HepG2 (cell line): ENCODE measurements around the gene DMAC2L. TPM values are rescaled to one million over a fixed set of nuclear protein-coding genes. Genes with fewer than 3 reads are reported as not detected.

Source experiments
- ARNTL ChIP-seq: sonication (generic); formaldehyde crosslinking; IDR thresholded peaks from 2 replicates; pipeline ENCODE4 v1.4.0; 2020; ENCODE audit warnings: mild to moderate bottlenecking, missing genetic modification reagents
- E2F5 ChIP-seq: sonication (generic); formaldehyde crosslinking; conservative IDR thresholded peaks from 2 replicates; pipeline ENCODE4 v1.4.0; 2020; ENCODE audit warnings: missing genetic modification reagents
- ERF ChIP-seq: IDR thresholded peaks from 2 replicates; pipeline ENCODE4 v1.6.1; 2018; ENCODE audit warnings: missing biosample characterization, missing genetic modification reagents
- FOXP1 ChIP-seq, 2 experiments: fragments of 450-650 bp in 1 of 2; IDR thresholded peaks; 2 replicates each; pipeline ENCODE4 v1.6.1; 2017 to 2018; ENCODE audit warnings: antibody characterized with exemption in 1 of 2
- FOXP4 ChIP-seq: sonication (generic); formaldehyde crosslinking; IDR thresholded peaks from 2 replicates; pipeline ENCODE4 v1.4.0; 2020; ENCODE audit warnings: missing genetic modification reagents
- HMGXB4 ChIP-seq, 2 experiments: sonication (generic) in 1 of 2; formaldehyde crosslinking in 1 of 2; IDR thresholded peaks; 2 replicates each; pipeline versions ENCODE4 v1.4.0 to v1.6.1; 2018 to 2020; ENCODE audit warnings: missing genetic modification reagents in 2 of 2, borderline replicate concordance in 1 of 2, low read depth in 1 of 2, mild to moderate bottlenecking in 1 of 2, missing biosample characterization in 1 of 2
- IRF2 ChIP-seq: IDR thresholded peaks from 2 replicates; pipeline ENCODE4 v1.6.1; 2018; ENCODE audit warnings: missing genetic modification reagents, missing compliant biosample characterization
- PHF21A ChIP-seq: sonication (generic); formaldehyde crosslinking; IDR thresholded peaks from 2 replicates; pipeline ENCODE4 v1.5.0; 2020; ENCODE audit warnings: mild to moderate bottlenecking, missing genetic modification reagents
- RXRA ChIP-seq: sonication (generic); formaldehyde crosslinking; IDR thresholded peaks from 2 replicates; pipeline ENCODE4 v1.5.1; 2020; ENCODE audit warnings: missing genetic modification reagents
- SAP130 ChIP-seq: IDR thresholded peaks from 2 replicates; pipeline ENCODE4 v1.6.1; 2016; ENCODE audit warnings: low read depth
- SOX6 ChIP-seq, 2 experiments: fragments of 450-650 bp in 1 of 2; sonication (generic) in 1 of 2; formaldehyde crosslinking in 1 of 2; IDR thresholded peaks; 2 replicates each; pipeline versions ENCODE4 v1.4.0 to v1.6.1; 2017 to 2020; ENCODE audit warnings: antibody characterized with exemption in 1 of 2, mild to moderate bottlenecking in 1 of 2, missing genetic modification reagents in 1 of 2
- ZBED4 ChIP-seq: sonication (generic); formaldehyde crosslinking; IDR thresholded peaks from 2 replicates; pipeline ENCODE4 v1.4.0; 2020; ENCODE audit warnings: missing genetic modification reagents, borderline replicate concordance
- ZBTB26 ChIP-seq: IDR thresholded peaks from 2 replicates; pipeline ENCODE4 v1.6.1; 2016; ENCODE audit warnings: missing compliant biosample characterization, missing genetic modification reagents, borderline replicate concordance
- ZMAT3 ChIP-seq: sonication (generic); formaldehyde crosslinking; conservative IDR thresholded peaks from 2 replicates; pipeline ENCODE4 v1.7.0; 2021; ENCODE audit warnings: missing genetic modification reagents
- ZNF296 ChIP-seq: sonication (generic); formaldehyde crosslinking; conservative IDR thresholded peaks from 2 replicates; pipeline ENCODE4 v1.5.0; 2020; ENCODE audit warnings: mild to moderate bottlenecking, missing genetic modification reagents
- ZNF614 ChIP-seq: IDR thresholded peaks from 2 replicates; pipeline ENCODE4 v1.6.1; 2018; ENCODE audit warnings: missing biosample characterization, missing genetic modification reagents, inconsistent platforms, borderline replicate concordance
- ZNF670 ChIP-seq: sonication (generic); formaldehyde crosslinking; IDR thresholded peaks from 2 replicates; pipeline ENCODE4 v1.8.0; 2022; ENCODE audit warnings: mild to moderate bottlenecking, missing genetic modification reagents, borderline replicate concordance
- ZSCAN29 ChIP-seq: sonication (generic); formaldehyde crosslinking; conservative IDR thresholded peaks from 2 replicates; pipeline ENCODE4 v1.4.0; 2020; ENCODE audit warnings: mild to moderate bottlenecking, missing genetic modification reagents
- polyA plus RNA-seq, 8 experiments: library from polyadenylated mRNA; depleted of rRNA in 3 of 8; stranded (reverse) in 7 of 8; unstranded in 1 of 8; fragments of >200 nt; fragmentation: Illumina TruSeq in 4 of 8; extraction: Trizol in 4 of 8; gene quantifications; 2 replicates each; pipeline versions ENCODE4 v1.2.1 to v1.2.3, GENCODE V29; 2011 to 2016; ENCODE audit warnings: low read depth in 4 of 8, missing spikeins in 1 of 8, mixed read lengths in 1 of 8; ENCODE audit not compliant: insufficient read depth in 1 of 8
- total RNA-seq, 5 experiments: library from RNA; depleted of rRNA; stranded (reverse); fragments of >200 nt; fragmentation: Illumina TruSeq; extraction: Trizol; gene quantifications; 2 replicates each; pipeline ENCODE4 v1.2.3, GENCODE V29; 2016; ENCODE audit warnings: low read depth in 1 of 5

Gene DMAC2L
- total and polyA plus RNA-seq, 2 of the 13 experiments (the other 11 are each of a cell fraction or from before 2014, with no cell fraction given) = 19.4 to 23.2 TPM

GRCh38 chr14:50303744-50304471 lies 8.2 kb upstream of the DMAC2L start (continued):
- TF ChIP-seq E2F5 (CRISPR knock-in tag) (no peak), SAP130 (CRISPR knock-in tag) (peak; percentile 76), ZBTB26 (CRISPR knock-in tag) (no peak; the same call in 1 of the 2 replicates), ZNF296 (CRISPR knock-in tag) (no peak), ZMAT3 (CRISPR knock-in tag) (0 out of 2 replicates have a peak, but pooled peaks have one; percentile 38), FOXP4 (CRISPR knock-in tag) (peak; percentile 69), IRF2 (peak; percentile 65), FOXP1 (IDR thresholded peaks at IDR 0.05) (no peak), FOXP1 (CRISPR knock-in tag; IDR thresholded peaks at IDR 0.05) (peak; percentile 32; the same call in 1 of the 2 replicates), ERF (CRISPR knock-in tag) (peak; percentile 69), ZSCAN29 (CRISPR knock-in tag) (no peak), ZNF614 (CRISPR knock-in tag) (peak; percentile 94), HMGXB4 (CRISPR knock-in tag; IDR thresholded peaks at IDR 0.05; ENCODE audit: borderline replicate concordance in 1 of 2, low read depth in 1 of 2) (no peak), ZNF670 (CRISPR knock-in tag) (no peak), PHF21A (CRISPR knock-in tag) (peak; percentile 55), SOX6 (IDR thresholded peaks at IDR 0.05) (no peak), SOX6 (CRISPR knock-in tag; IDR thresholded peaks at IDR 0.05) (peak; percentile 68; the same call in 1 of the 2 replicates), ZBED4 (CRISPR knock-in tag) (no peak), ARNTL (CRISPR knock-in tag) (peak; percentile 76), RXRA (CRISPR knock-in tag) (peak; percentile 30; the same call in 1 of the 2 replicates)
